GM19328 (cell line): ENCODE data around the gene PPP4R2.
"Not testable (repeated sequence)": the region's sequence is repeated elsewhere in the genome, so short reads cannot be mapped to it uniquely, and the experiment has no call there.

ENCODE experiments used
- ATAC-seq: cut with Tn5 transposase; IDR thresholded peaks from one replicate; pipeline ENCODE4 v1.9.1; 2021; ENCODE audit warnings: mild to moderate bottlenecking, moderate library complexity; ENCODE audit not compliant: unreplicated experiment

Gene PPP4R2

GRCh38 chr3:73021301-73021835 lies 24.8 kb downstream of the PPP4R2 start:
- ATAC-seq = no peak

GRCh38 chr3:73024836-73025235 lies 28.2 kb downstream of the PPP4R2 start:
- no peak for ATAC-seq

- ATAC-seq = no peak
Measured at GRCh38 chr3:73026111-73026759, 29.6 kb downstream of the PPP4R2 start.

- ATAC-seq = no peak
Measured at GRCh38 chr3:73026760-73027113, 30.1 kb downstream of the PPP4R2 start.

GRCh38 chr3:73028803-73029202 lies 32.2 kb downstream of the PPP4R2 start:
- ATAC-seq = no peak

- no peak for ATAC-seq
Measured at GRCh38 chr3:73029321-73029796, 32.7 kb downstream of the PPP4R2 start.

GRCh38 chr3:73030073-73030597 lies 33.5 kb downstream of the PPP4R2 start:
- ATAC-seq = no peak

- ATAC-seq = no peak
Measured at GRCh38 chr3:73031573-73032103, 35.0 kb downstream of the PPP4R2 start.

GRCh38 chr3:73036694-73037591 lies 40.3 kb downstream of the PPP4R2 start:
- no peak for ATAC-seq

- no peak for ATAC-seq
Measured at GRCh38 chr3:73041537-73041936, 44.9 kb downstream of the PPP4R2 start.

GRCh38 chr3:73043414-73043813 lies 46.8 kb downstream of the PPP4R2 start:
- no peak for ATAC-seq

GRCh38 chr3:73045391-73045790 lies 48.8 kb downstream of the PPP4R2 start:
- ATAC-seq = no peak

- ATAC-seq = no peak
Measured at GRCh38 chr3:73046195-73046594, 49.6 kb downstream of the PPP4R2 start.

GRCh38 chr3:73049319-73049718 lies 52.7 kb downstream of the PPP4R2 start:
- no peak for ATAC-seq

- no peak for ATAC-seq
Measured at GRCh38 chr3:73052857-73053256, 56.2 kb downstream of the PPP4R2 start.

- ATAC-seq = no peak
Measured at GRCh38 chr3:73055583-73055982, 59.0 kb downstream of the PPP4R2 start.

GRCh38 chr3:73056014-73056844 lies 59.6 kb downstream of the PPP4R2 start:
- ATAC-seq = no peak

GRCh38 chr3:73056845-73057150 lies 60.2 kb downstream of the PPP4R2 start:
- ATAC-seq = no peak

GRCh38 chr3:73060302-73060723 lies 63.7 kb downstream of the PPP4R2 start:
- ATAC-seq = no peak

- no peak for ATAC-seq
Measured at GRCh38 chr3:73061416-73061815, 64.8 kb downstream of the PPP4R2 start, which contains the start of gene EBLN2. TSS of gene EBLN2 (plus strand) at chr3:73061659. CDS start at chr3:73062082, 423 bp downstream.

- not testable (repeated sequence) for ATAC-seq
Measured at GRCh38 chr3:73066243-73066642, 69.6 kb downstream of the PPP4R2 start.
